Ovary (tissue), 3 donors: ENCODE results near the gene AAR2.

ENCODE experiments used
- EP300 ChIP-seq: sonication (generic); formaldehyde crosslinking; IDR thresholded peaks from one replicate; pipeline ENCODE4 v1.6.1; 2017; ENCODE audit warnings: antibody characterized with exemption
- TF ChIP-seq, protein P1 (sequence below), 3 donors: fragments of 450-650 bp in 2 of 3; fragments of 200-600 bp in 1 of 3; IDR thresholded peaks; one replicate each; pipeline versions ENCODE4 v1.5.1 to v1.8.0; 2016 to 2022; ENCODE audit warnings: antibody characterized with exemption in 3 of 3, mild to moderate bottlenecking in 1 of 3
- donor health status: DM: no; HTN: no; CAD: no.

DNA sequence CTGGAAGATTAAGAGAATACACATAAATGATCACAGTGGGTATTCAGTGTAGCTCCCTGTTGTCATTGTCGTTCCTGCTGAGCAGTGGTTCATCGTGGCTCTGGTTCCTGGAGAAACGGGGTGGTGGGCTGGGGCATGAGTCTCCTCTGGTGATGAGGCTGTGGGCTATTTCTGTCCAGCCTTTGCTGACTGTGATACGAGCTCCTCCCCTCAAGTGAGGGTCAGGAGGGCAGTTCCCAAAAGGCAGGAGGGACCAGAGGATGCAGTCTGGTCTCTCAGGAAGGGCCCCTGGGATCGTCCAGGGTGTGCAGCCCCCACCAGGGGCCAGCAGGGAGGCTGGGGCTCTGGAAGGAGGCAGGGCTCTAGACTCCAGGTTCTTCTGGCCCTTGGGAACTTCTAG lies 38.7 kb downstream of the AAR2 start:
- TF ChIP-seq, protein P1, sequence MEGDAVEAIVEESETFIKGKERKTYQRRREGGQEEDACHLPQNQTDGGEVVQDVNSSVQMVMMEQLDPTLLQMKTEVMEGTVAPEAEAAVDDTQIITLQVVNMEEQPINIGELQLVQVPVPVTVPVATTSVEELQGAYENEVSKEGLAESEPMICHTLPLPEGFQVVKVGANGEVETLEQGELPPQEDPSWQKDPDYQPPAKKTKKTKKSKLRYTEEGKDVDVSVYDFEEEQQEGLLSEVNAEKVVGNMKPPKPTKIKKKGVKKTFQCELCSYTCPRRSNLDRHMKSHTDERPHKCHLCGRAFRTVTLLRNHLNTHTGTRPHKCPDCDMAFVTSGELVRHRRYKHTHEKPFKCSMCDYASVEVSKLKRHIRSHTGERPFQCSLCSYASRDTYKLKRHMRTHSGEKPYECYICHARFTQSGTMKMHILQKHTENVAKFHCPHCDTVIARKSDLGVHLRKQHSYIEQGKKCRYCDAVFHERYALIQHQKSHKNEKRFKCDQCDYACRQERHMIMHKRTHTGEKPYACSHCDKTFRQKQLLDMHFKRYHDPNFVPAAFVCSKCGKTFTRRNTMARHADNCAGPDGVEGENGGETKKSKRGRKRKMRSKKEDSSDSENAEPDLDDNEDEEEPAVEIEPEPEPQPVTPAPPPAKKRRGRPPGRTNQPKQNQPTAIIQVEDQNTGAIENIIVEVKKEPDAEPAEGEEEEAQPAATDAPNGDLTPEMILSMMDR (IDR thresholded peaks at IDR 0.05) = no peak
- no peak for TF ChIP-seq EP300
